HG03108 (cell line): ENCODE measurements around the gene HOGA1.

ENCODE experiments used
- ATAC-seq: cut with Tn5 transposase; IDR thresholded peaks from one replicate; pipeline ENCODE4 v1.9.1; 2021; ENCODE audit warnings: moderate library complexity; ENCODE audit not compliant: unreplicated experiment

The HOGA1 gene

GRCh38 chr10:97578171-97578844 is 5.9 kb upstream of the HOGA1 start:
- no peak for ATAC-seq

GRCh38 chr10:97580421-97581367 is 3.5 kb upstream of the HOGA1 start:
- ATAC-seq = no peak

GRCh38 chr10:97582169-97582568 is 2.0 kb upstream of the HOGA1 start:
- no peak for ATAC-seq

GRCh38 chr10:97583476-97583875 is 713 bp upstream of the HOGA1 start:
- ATAC-seq = no peak

- no peak for ATAC-seq
Observed at GRCh38 chr10:97584798-97585438, 729 bp downstream of the HOGA1 start.

- no peak for ATAC-seq
Observed at GRCh38 chr10:97585439-97585811, 1.2 kb downstream of the HOGA1 start.

- no peak for ATAC-seq
Observed at GRCh38 chr10:97587183-97587582, 3.0 kb downstream of the HOGA1 start.

GRCh38 chr10:97589479-97589878 is 5.3 kb downstream of the HOGA1 start, which contains the start of gene C10orf62:
C10orf62 (plus strand) TSS chr10:97589721; CDS start chr10:97589898, 177 bp downstream.
- ATAC-seq = no peak

GRCh38 chr10:97590082-97590747 is 6.0 kb downstream of the HOGA1 start:
- no peak for ATAC-seq

- no peak for ATAC-seq
Observed at GRCh38 chr10:97590748-97591495, 6.7 kb downstream of the HOGA1 start.

GRCh38 chr10:97593421-97593820 is 9.2 kb downstream of the HOGA1 start:
- ATAC-seq = no peak

- ATAC-seq = no peak
Observed at GRCh38 chr10:97596101-97597082, 12.2 kb downstream of the HOGA1 start.

GRCh38 chr10:97597778-97598177 is 13.6 kb downstream of the HOGA1 start:
- ATAC-seq = no peak

- no peak for ATAC-seq
Observed at GRCh38 chr10:97598407-97599271, 14.4 kb downstream of the HOGA1 start.

- no peak for ATAC-seq
Observed at GRCh38 chr10:97599272-97599619, 15.1 kb downstream of the HOGA1 start.

- no peak for ATAC-seq
Observed at GRCh38 chr10:97600616-97601015, 16.4 kb downstream of the HOGA1 start.

- ATAC-seq = no peak
Observed at GRCh38 chr10:97601268-97602215, 17.4 kb downstream of the HOGA1 start.
